Astrocyte (in vitro differentiated cells and primary cell): ENCODE measurements around the gene RPS6KA2. TPM values are rescaled to one million over a fixed set of nuclear protein-coding genes. Genes with fewer than 3 reads are reported as not detected.
"Not testable (repeated sequence)": the region's sequence is repeated elsewhere in the genome, so short reads cannot be mapped to it uniquely, and the experiment has no call there.

ENCODE experiments used
- DNase-seq: peaks from one replicate; pipeline ENCODE4 v3.0.0-alpha.2; 2010; ENCODE audit warnings: low read depth
- FAIRE-seq: peaks from 2 replicates; lab custom pipeline; 2011; peaks lifted over from hg19 to GRCh38; lab: Jason Lieb, UNC
- H2AFZ ChIP-seq: 2 replicates; pipeline ENCODE4 v1.6.0; 2012; ENCODE audit warnings: low read depth, low read length, inconsistent platforms
- H3K27ac ChIP-seq: 2 replicates; pipeline ENCODE4 v1.5.1; 2011; ENCODE audit warnings: low read depth, low read length, inconsistent platforms
- H3K27me3 ChIP-seq: 2 replicates; pipeline ENCODE4 v1.6.0; 2011; ENCODE audit warnings: low read length, inconsistent platforms; ENCODE audit not compliant: insufficient read depth
- H3K36me3 ChIP-seq: 2 replicates; pipeline ENCODE4 v1.5.1; 2011; ENCODE audit warnings: low read length, inconsistent platforms; ENCODE audit not compliant: insufficient read depth
- H3K4me1 ChIP-seq: 2 replicates; pipeline ENCODE4 v1.5.1; 2011; ENCODE audit warnings: low read length, inconsistent platforms; ENCODE audit not compliant: insufficient read depth
- H3K4me2 ChIP-seq: 2 replicates; pipeline ENCODE4 v1.6.0; 2012; ENCODE audit warnings: low read length, inconsistent platforms
- H3K4me3 ChIP-seq: 2 replicates; pipeline ENCODE4 v1.5.1; 2011; ENCODE audit warnings: low read depth, mild to moderate bottlenecking, low read length, inconsistent platforms; ENCODE audit not compliant: insufficient read depth
- H3K79me2 ChIP-seq: 2 replicates; pipeline ENCODE4 v1.6.0; 2012; ENCODE audit warnings: mild to moderate bottlenecking, low read length, inconsistent platforms; ENCODE audit not compliant: insufficient read depth
- H3K9ac ChIP-seq: 2 replicates; pipeline ENCODE4 v1.6.0; 2012; ENCODE audit warnings: mild to moderate bottlenecking, low read length, inconsistent platforms
- H3K9me3 ChIP-seq: 2 replicates; pipeline ENCODE4 v1.5.1; 2012; ENCODE audit warnings: low read depth, mild to moderate bottlenecking, low read length, inconsistent platforms; ENCODE audit not compliant: insufficient read depth
- H4K20me1 ChIP-seq: 2 replicates; pipeline ENCODE4 v1.6.0; 2012; ENCODE audit warnings: low read length, inconsistent platforms; ENCODE audit not compliant: insufficient read depth
- H3K27ac Mint-ChIP-seq: one replicate; pipeline ENCODE4 v1.8.0; 2021; ENCODE audit warnings: mild to moderate bottlenecking, mixed read lengths; ENCODE audit not compliant: unreplicated experiment
- H3K27me3 Mint-ChIP-seq: one replicate; pipeline ENCODE4 v1.8.0; 2021; ENCODE audit warnings: low read depth, mixed read lengths; ENCODE audit not compliant: unreplicated experiment
- H3K36me3 Mint-ChIP-seq: one replicate; pipeline ENCODE4 v1.8.0; 2021; ENCODE audit warnings: low read depth, mixed read lengths; ENCODE audit not compliant: unreplicated experiment
- H3K4me1 Mint-ChIP-seq: one replicate; pipeline ENCODE4 v1.8.0; 2021; ENCODE audit warnings: low read depth, mixed read lengths; ENCODE audit not compliant: unreplicated experiment
- H3K4me3 Mint-ChIP-seq: one replicate; pipeline ENCODE4 v1.8.0; 2021; ENCODE audit warnings: mild to moderate bottlenecking, moderate library complexity, mixed read lengths; ENCODE audit not compliant: unreplicated experiment
- H3K9me3 Mint-ChIP-seq: one replicate; pipeline ENCODE4 v1.8.0; 2021; ENCODE audit warnings: mild to moderate bottlenecking, mixed read lengths; ENCODE audit not compliant: unreplicated experiment
- EZH2 ChIP-seq: IDR thresholded peaks from 2 replicates; pipeline ENCODE4 v1.6.1; 2012; ENCODE audit warnings: mild to moderate bottlenecking, low read length, inconsistent platforms; ENCODE audit not compliant: insufficient read depth
- total RNA-seq: library from RNA; stranded (reverse); gene quantifications from 2 replicates; pipeline ENCODE4 v1.2.1, GENCODE V29; 2021
- TF ChIP-seq, protein P1 (sequence below): IDR thresholded peaks from 2 replicates; pipeline ENCODE4 v1.5.1; 2011; ENCODE audit warnings: low read depth, mild to moderate bottlenecking, inconsistent platforms, low read length, moderate library complexity; ENCODE audit not compliant: insufficient read depth

Gene RPS6KA2
- total RNA-seq, 1 donor from 2014 or later, result 33.5 TPM

- no peak overlapping the region for H2AFZ ChIP-seq
- Mint-ChIP-seq H3K27ac (no peak overlapping the region), H3K36me3 (peaks cover 1% of the 10 kb centered on the region), H3K27me3 (peaks cover 27% of the 10 kb centered on the region), H3K9me3 (no peaks in the 10 kb centered on the region), H3K4me3 (no peak overlapping the region), H3K4me1 (no peaks in the 10 kb centered on the region)
- FAIRE-seq (no peak), DNase-seq (no peak)
- no peaks in the 10 kb centered on the region for H4K20me1 ChIP-seq
- H3K27me3 ChIP-seq, result peaks cover 11% of the 10 kb centered on the region
- no peaks in the 10 kb centered on the region for H3K36me3 ChIP-seq
- no peaks in the 10 kb centered on the region for H3K4me1 ChIP-seq
- no peaks in the 10 kb centered on the region for H3K9me3 ChIP-seq
- H3K9ac ChIP-seq, result no peak overlapping the region
- H3K79me2 ChIP-seq, result no peaks in the 10 kb centered on the region
- no peak overlapping the region for H3K27ac ChIP-seq
- H3K4me2 ChIP-seq, result no peak overlapping the region
- no peak overlapping the region for H3K4me3 ChIP-seq
- TF ChIP-seq, protein P1, sequence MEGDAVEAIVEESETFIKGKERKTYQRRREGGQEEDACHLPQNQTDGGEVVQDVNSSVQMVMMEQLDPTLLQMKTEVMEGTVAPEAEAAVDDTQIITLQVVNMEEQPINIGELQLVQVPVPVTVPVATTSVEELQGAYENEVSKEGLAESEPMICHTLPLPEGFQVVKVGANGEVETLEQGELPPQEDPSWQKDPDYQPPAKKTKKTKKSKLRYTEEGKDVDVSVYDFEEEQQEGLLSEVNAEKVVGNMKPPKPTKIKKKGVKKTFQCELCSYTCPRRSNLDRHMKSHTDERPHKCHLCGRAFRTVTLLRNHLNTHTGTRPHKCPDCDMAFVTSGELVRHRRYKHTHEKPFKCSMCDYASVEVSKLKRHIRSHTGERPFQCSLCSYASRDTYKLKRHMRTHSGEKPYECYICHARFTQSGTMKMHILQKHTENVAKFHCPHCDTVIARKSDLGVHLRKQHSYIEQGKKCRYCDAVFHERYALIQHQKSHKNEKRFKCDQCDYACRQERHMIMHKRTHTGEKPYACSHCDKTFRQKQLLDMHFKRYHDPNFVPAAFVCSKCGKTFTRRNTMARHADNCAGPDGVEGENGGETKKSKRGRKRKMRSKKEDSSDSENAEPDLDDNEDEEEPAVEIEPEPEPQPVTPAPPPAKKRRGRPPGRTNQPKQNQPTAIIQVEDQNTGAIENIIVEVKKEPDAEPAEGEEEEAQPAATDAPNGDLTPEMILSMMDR, result no peak
- TF ChIP-seq EZH2, result no peak
Measured at GRCh38 chr6:166389119-166389518, 237.9 kb downstream of the RPS6KA2 start.

DNA sequence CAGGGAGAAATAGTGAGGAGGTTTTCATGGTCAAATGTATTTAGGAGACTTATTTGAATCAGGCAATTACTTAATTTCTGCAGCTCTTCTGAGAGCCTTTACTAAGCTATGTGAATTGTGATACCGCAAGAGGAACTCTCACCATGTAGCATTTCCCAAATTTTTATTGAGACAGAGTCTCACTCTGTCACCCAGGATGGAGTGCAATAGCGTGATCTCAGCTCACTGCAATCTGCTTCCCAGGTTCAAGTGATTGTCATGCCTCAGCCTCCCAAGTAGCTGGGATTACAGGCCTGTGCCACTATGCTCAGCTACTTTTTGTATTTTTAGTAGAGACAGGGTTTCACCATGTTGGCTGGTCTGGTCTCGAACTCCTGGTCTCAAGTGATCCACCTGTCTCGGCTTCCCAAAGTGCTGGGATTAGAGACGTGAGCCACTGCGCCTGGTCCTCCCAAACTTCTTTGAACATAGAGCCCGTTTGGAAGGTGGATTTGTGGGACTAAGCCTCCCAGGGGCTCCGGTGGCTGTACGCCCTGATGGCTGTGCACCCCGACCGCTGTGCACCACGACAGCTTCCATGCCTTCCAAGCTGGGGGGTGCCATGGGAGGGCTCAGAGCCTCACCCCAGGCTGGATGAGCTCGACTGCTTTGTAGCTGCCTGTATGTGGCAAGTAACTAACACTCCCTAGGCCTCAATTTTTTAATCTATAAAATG lies 238.6 kb downstream of the RPS6KA2 start:
- no peak for DNase-seq
- TF ChIP-seq EZH2, result no peak
- TF ChIP-seq, protein P1, result no peak
- Histone ChIP-seq H4K20me1 (no peaks in the 10 kb centered on the region), H3K27me3 (peaks cover 8% of the 10 kb centered on the region), H3K9ac (no peak overlapping the region), H3K36me3 (no peaks in the 10 kb centered on the region), H3K4me1 (no peaks in the 10 kb centered on the region), H3K9me3 (no peaks in the 10 kb centered on the region), H3K27ac (no peak overlapping the region), H2AFZ (no peak overlapping the region), H3K79me2 (no peaks in the 10 kb centered on the region), H3K4me2 (no peak overlapping the region), H3K4me3 (no peak overlapping the region)
- Mint-ChIP-seq H3K9me3 (no peaks in the 10 kb centered on the region), H3K4me3 (no peak overlapping the region), H3K27me3 (peaks cover 24% of the 10 kb centered on the region), H3K4me1 (no peaks in the 10 kb centered on the region), H3K27ac (no peak overlapping the region), H3K36me3 (peaks cover 1% of the 10 kb centered on the region)
- no peak for FAIRE-seq

- TF ChIP-seq, protein P1, result no peak
- TF ChIP-seq EZH2, result no peak
- Mint-ChIP-seq H3K27ac (no peak overlapping the region), H3K4me1 (no peaks in the 10 kb centered on the region), H3K36me3 (peaks cover 1% of the 10 kb centered on the region), H3K9me3 (no peaks in the 10 kb centered on the region), H3K4me3 (no peak overlapping the region), H3K27me3 (peaks cover 22% of the 10 kb centered on the region)
- Histone ChIP-seq H3K9ac (no peak overlapping the region), H4K20me1 (no peaks in the 10 kb centered on the region), H3K4me1 (no peaks in the 10 kb centered on the region), H3K9me3 (no peaks in the 10 kb centered on the region), H3K4me2 (no peak overlapping the region), H2AFZ (no peak overlapping the region), H3K27me3 (peaks cover 8% of the 10 kb centered on the region), H3K36me3 (no peaks in the 10 kb centered on the region), H3K27ac (no peak overlapping the region), H3K4me3 (no peak overlapping the region), H3K79me2 (no peaks in the 10 kb centered on the region)
- DNase-seq, result no peak
- FAIRE-seq, result no peak
Measured at GRCh38 chr6:166387642-166388289, 239.3 kb downstream of the RPS6KA2 start.

GRCh38 chr6:166387098-166387497 lies 240.0 kb downstream of the RPS6KA2 start:
- not testable (repeated sequence) for H3K27me3 ChIP-seq, H4K20me1 ChIP-seq, H3K27ac ChIP-seq, H3K4me1 ChIP-seq, H3K9me3 ChIP-seq, H3K4me3 ChIP-seq, H3K9me3 Mint-ChIP-seq, H3K27ac Mint-ChIP-seq, H3K4me1 Mint-ChIP-seq, H3K79me2 ChIP-seq, H3K4me2 ChIP-seq, H3K9ac ChIP-seq, FAIRE-seq, H3K4me3 Mint-ChIP-seq, H2AFZ ChIP-seq, DNase-seq, H3K36me3 ChIP-seq, H3K36me3 Mint-ChIP-seq
- H3K27me3 Mint-ChIP-seq, result peaks cover 20% of the 10 kb centered on the region
